Myocyte (in vitro differentiated cells): Measurements from ENCODE around the gene STAT6. TPM values are rescaled to one million over a fixed set of nuclear protein-coding genes. Genes with fewer than 3 reads are reported as not detected.
"Not testable (repeated sequence)": the region's sequence is repeated elsewhere in the genome, so short reads cannot be mapped to it uniquely, and the experiment has no call there.

Source experiments
- DNase-seq: peaks from one replicate; pipeline ENCODE4 v3.0.0-alpha.2; 2012; ENCODE audit warnings: low read depth
- total RNA-seq: library from RNA; depleted of rRNA; stranded (reverse); fragments of >200 nt; gene quantifications from 2 replicates; pipeline ENCODE4 v1.2.3, GENCODE V29; 2014

STAT6 gene
- total RNA-seq, 1 donor from 2014 or later: 51.1 TPM

DNA sequence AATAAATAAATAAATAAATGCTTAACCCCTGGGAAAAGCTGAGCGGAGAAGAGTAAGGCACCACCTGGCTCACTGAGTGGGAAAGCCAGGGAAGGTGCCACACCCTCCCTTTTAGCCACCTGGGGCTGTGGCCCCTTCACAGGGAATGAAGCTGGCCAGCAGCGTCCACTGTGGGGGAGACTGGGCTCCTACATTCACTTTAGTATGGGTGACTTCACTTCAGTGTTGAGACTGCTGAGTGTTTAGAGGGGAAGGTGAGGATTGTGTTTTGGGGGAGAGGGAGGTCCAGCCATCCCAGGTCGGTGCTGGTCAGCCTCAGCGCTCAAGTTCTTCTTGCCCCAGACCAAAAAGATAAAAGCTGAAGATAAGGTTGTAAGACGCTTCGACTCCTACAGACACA lies 20.7 kb downstream of the STAT6 start:
- DNase-seq: no peak

DNA sequence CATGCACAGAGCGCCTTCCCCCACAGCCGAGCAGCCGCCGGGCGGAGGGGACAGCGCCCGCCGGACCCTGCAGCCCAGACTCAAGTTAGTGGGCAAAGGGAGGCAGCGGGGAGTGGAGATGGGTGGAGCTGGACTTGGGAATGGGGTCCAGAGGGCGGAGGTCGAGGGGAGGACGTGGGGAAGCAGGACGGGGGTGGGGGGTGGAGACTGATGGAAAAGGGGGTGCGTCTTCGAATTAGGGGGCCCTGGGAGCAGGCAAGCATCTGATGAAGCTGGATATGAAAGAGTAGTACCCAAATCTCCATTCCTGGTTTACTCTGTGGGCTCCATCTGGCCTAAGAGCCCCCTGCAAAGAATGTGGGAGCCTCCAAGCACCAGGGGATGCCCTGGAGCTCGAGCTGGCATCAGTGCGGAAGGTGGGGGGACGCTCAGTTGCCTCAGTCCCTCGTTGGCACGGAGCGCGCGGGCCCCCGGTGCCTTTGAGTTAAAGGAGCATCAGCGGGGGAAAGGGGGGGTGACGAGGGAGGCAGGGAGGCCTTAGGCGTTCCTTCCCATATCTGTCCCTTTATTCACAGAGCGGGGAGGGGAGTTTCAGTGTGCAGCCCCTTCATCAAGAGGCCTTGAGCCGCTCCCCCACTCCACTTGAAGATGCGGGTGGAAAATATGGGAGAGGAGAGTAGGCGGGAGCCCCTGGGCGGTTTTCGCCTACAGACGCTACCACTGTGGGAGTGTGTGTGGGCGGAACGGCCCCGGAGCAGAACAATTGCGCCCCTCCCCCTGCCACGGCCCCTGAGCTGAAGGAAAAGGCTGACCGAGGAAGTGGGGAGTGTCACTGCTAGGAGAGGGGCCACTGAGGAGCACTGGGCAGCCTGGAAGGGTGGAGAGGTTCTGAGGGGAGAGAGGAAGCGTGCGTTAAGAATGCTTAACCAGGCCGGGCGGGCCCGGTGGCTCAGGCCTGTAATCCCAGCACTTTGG lies 21.6 kb downstream of the STAT6 start:
- DNase-seq: peak; percentile 67

DNA sequence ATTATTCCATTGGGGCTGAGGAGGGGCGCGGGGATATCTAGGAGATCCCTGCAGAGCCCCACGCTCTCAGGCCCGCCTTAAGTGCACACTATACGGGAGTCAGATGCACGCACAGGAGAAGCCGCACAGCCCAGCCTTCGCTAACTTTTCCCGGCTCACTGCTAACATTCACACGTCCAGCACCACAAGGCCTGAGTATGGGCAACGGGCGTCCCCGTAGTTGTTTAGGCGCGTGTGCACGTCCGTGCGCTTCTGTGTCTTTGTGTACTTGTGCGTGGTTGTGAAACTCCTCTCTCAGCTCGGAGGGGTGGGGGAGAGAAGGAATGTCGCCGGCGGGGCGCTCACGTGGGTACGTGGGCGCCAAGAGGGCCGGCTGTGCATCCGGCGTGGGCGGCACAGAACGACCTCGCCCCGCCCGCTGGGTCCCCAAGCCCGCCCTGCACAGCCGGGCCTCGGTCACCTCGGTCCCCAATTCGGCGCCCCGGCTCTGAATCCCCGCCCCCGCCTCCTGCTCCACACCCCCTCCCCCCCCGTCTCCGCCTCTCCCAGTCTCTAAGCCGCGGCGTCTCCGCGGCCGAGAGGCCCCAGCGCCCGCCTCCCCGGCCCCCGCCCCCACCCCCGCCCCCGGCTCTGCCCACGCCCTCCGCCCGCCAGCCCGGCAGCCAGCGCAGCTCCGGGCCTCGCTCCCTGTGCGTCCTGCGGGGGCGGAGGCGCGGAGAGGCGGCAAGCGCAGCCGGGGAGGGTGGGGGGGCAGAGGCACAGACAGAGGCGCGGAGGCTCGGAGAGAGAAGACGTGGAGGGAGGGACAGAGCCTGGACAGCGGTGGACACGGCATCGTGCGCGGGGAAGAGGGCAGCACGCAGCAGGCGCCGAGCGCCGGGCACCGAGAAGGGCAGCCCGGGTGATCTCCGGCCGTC lies 22.6 kb downstream of the STAT6 start, which contains the start of gene NAB2:
TSS of gene NAB2 (plus strand) at position 761 of the 917 bp plus-strand sequence. CDS start 158 bp downstream, outside the sequence.
- peak; percentile 96 for DNase-seq

DNA sequence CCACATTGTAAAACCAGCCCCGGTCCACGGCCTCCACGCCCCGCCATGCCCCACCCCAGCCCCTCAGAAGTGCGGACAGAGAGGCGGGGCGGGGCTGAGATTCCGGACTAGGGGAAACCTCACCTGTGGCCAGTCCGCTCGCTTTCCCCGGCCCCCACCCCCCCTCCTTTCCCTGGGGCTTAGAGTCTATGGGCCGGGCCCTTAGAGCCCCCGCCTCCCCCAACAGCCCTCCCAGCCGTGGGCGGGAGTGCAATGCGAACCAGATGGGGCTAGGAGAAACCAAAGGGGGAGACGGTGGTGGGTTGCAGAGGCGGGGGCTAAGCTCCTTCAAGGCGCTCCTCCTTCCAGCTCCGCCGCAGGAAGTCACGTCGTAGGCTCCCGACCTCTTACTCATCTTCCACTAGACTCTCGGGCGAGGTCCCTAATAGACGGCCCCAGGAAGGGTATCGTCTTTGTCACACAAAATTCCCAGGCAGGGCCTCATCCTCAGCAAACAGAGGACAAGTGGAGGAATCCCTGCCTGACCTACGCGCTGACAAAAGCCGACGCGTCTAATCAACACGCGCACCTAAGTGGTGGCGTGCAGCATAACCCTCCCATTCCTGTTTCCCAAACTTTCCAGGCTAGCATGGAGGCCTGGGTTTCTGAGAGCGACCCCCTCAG lies 23.3 kb downstream of the STAT6 start:
- DNase-seq: peak; percentile 91

DNA sequence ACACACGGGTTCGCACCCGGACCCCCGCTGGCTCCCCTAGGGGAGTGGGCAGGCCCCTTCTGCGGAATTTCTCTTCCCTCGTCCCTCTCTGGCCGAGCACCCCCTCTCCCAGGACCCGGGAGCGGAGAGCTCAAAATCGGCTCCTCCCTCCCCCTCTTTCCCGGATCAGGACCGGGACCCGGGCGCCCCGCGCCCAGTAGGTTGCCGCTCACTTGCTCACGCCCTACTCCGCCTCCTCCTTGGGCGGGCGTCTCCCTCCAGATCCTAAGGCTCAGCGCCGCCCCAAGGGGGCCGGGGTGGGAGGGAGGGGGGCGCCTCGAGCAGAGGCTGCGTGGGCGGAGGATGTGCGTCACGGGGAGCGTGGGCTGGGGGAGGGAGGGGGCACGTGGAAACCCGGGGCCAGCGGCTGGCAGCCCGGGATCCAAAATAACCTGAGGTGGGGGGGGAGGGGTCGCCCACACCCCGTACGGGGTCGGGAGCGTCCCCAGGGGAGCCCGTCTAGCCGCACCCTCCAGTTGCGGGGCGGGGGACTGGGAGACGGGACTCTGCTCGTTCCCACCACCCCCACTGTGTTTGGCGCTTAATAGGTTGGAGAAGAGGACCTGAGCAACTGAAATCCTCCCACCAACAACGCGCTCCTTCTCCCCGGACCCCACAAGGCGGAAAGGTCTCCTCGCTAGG lies 24.0 kb downstream of the STAT6 start:
- peak; percentile 91 for DNase-seq

DNA sequence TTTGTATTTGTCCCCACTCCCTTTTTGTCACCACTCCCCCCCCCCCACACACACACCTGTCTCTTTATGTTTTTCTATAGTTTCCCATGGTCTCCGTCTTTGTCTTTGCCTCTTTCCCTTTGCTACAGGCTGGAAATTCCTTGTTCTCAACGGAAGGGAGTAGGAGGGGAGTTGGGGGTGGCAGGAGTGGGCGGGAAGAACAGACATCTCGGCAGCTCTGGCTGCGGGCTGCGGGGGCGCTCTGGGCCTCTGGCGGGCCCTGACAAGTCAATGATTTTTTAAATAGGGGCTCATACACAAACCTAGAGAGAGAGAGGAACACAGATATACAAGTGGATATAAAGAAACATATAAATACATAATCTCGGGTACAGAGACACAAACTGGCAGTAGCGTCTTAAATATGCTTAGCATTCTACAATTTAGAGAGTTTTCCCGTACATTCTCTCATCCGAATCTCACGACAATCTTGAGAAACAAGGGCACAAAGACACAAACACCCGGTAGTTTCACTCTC lies 24.6 kb downstream of the STAT6 start:
- DNase-seq: peak; percentile 69

DNA sequence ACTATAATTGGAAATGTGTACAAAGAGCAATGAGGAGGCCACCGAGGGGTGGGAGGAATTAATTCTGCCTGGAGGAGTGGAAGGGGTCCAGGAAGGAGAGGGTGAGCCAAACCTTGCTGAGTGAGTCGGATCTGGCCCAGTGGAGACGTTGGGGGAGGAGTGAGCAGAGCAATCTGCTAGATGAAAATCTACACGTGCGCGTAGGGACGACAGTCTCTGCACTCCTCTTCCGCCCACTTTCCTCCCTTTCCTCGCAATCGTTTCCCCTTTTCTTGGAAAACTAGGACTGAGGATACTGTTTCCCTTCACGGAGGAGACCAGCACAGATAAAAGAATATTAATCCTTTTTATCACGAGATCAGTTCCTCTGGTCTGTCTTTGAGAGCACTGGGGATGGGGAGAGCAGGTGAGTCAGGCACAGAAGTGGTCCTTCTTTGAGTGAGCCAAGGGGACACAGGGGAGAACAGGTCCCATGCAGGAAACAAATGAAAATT lies 25.1 kb downstream of the STAT6 start:
- DNase-seq: no peak

DNA sequence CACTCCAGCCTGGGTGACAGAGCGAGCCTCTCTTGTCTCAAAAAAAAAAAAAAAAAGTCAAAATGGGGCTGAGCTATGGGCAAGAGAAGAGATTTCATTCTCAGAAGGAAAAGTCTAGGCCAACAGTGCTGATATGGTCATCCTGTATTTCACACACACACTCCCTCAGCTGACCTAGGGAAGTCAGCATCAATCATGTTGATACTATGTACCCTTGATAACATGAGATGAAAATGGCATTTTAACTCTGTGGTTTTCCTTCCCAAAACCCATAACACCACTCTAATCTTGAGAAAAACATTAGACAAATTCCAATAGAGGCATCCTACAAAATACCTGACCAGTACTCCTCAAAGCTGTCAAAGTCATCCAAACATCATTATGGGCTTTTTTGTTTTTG lies 30.3 kb downstream of the STAT6 start:
- DNase-seq: no peak

DNA sequence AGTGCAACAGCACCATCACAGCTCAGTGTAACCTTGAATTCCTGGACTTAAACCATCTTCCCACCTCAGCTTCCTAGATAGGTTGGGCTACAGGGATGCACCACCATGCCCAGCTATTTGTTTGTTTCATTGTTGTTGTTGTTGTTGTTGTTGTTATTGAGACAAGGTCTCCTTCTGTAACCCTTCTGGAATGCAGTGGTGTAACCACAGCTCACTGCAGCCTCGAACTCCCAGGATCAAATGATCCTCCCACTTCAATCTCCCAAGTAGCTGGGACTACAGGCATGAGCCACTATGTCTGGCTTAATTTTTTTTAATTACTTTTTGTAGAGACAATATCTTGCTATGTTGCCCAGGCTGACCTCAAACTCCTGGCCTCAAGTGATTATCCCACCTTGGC lies 31.3 kb downstream of the STAT6 start:
- DNase-seq: no peak

DNA sequence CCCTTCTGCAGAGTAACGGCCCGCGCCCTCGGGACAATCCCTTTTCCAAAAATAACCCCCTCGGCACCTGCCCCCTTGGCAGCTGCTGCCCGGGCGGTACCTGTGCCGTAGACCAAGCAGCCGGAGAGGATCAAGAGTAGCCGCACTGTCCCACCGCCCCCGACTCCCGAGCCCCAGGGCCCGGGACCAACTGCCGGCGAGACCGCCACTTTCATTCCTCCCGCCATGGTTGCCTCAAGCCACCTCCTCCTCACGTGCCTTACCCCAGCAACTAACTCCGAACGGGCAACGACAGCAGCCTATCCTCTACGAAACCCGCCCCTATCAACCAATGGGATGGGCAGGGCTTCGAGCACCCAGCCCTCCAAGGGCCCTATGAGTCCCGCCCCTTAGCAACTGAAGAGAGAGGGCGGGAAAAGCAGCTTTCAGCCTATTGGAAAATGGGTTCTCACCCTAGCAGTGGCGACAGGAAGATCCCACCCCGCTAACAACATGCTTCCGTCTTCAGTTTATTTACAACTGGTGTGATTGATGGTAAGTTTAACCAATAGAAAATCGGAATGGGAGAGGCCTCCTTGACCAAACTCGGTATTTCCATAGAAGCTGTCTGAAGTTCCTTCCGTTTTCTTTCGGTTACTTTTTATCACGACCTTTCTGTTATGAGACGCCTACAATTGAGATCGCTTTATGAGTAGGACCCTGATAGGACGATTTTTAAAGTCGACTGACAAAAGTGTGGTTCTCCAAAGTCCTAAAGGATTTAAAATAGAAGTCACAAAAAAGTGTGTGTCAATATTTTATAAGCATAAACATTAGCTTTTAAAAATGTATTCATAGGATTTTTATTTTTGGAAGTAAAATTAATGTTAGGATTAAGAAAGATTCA lies 32.4 kb downstream of the STAT6 start, which contains the start of gene NEMP1:
TSS of gene NEMP1 (minus strand) at position 273 of the 886 bp plus-strand sequence. CDS start at position 227, 46 bp downstream.
- peak; percentile 100 for DNase-seq

DNA sequence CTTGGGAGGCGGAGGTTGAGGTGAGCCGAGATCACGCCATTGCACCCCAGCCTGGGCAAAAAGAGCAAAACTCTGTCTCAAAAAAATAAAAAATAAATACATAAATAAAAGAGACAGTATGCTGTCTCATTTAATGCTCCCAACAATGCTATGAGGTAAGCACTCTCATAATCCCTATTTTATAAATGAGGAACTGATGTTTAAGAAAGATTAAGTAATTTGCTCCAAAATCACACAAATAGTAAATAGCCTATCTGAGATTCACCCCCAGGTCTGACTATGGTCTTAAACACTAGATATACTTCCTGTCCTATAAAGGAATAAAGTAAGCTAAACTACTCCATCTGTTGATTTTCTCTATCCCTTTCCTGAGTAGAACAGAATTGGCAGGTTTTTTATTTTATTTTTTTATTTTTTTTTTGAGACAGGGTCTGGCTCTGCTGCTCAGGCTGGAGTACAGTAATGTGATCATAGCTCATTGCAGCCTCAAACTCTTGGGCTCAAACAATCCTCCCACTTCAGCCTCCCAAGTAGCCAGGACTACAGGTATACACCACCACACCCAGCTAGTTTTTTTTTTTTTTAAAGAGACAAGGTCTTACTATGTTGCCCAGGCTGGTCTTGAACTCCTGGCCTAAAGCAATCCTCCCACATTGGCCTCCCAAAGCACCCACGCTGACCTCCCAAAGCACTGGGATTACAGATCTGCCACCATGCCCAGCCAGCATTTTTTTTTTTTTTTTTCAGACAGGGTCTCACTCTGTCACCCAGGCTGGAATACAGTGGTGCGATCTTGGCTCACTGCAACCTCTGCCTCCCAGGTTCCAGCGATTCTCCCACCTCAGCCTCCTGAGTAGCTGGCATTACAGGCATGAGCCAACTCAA lies 37.4 kb downstream of the STAT6 start:
- DNase-seq: not testable (repeated sequence)

DNA sequence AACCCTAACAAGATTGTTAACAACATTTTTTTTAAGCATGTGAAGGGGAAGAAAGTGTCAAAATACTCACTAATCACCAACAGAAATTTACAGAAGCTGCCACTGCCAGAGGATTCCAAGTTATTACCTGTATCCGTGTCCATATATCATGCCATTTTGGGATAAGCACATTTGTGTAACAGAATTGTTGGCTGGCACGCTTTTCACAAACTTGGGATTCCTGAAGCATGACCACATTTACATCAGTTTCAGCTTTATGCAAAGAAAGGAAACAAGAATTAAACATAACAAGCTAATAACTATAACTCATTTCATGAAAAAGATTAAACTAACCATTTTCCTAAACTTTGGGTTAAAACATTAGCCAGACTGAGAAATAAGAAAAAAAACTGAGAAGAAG lies 38.5 kb downstream of the STAT6 start:
- DNase-seq: no peak

DNA sequence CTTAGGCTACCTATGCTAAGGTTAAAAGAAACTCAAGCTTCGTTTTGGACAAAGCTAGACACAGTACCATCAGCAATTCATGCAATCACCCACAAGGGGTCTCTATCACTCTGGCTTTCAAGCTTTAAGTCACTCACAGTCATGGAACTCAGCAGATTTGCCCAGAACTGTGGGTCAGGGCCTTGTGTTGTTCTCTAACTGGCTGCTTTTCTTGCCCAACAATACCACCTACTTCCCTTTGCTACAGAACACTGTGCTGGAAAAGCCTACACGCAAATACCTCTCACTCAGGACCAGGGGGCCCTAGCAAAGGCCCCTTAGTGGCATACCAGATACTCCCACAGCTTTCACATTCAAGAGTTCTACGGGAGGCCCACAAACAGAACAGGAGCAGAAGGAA lies 41.6 kb downstream of the STAT6 start:
- peak; percentile 83 for DNase-seq

DNA sequence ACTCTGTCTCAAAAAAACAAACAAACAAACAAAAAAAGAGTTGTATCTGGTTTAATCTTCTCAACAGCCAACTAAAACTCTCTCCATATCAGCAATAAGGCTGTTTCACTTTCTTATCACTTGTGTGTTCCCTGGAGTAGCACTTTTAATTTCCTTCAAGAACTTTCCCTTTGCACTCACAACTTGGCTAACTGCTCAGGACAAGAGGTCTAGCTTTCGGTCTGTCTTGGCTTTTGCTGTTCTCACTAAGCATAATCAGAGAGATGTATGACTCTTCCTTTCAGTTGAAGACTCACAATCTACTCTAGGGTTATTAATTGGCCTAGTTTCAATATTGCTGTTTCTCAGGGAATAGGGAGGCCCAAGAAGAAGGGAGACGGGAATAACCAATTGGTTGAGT lies 44.9 kb downstream of the STAT6 start:
- DNase-seq: no peak

DNA sequence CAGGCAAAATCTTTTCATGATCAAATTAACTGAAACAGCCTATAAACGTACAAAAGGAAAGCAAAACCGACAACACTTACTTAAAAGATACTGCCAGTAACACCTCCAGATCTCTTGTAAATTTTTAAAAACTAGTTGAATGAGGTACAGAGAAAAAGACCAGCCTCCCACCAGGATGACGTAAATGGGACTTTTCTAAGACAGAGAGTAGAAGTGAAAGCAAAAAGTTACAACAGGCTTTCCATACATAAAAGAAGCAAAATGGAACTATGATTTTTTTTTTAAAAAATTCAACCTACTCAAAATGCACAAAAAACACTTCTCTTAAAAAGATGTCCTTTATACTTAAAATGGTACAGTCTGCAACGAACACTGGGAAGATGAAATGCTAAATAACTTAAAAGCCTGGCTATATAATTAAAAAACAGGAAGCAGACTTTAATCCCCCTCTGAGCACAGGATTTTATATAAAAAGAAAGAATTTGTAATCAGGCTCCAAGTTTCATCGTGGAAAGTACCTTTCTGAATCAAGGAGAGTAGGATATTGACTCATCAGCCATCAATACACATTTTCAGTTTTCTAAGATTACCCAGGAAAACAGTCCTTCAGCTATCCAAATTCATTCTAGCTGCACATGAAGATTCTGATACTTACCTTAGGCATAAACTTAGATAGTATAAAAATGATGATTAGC lies 47.0 kb downstream of the STAT6 start:
- DNase-seq: no peak

DNA sequence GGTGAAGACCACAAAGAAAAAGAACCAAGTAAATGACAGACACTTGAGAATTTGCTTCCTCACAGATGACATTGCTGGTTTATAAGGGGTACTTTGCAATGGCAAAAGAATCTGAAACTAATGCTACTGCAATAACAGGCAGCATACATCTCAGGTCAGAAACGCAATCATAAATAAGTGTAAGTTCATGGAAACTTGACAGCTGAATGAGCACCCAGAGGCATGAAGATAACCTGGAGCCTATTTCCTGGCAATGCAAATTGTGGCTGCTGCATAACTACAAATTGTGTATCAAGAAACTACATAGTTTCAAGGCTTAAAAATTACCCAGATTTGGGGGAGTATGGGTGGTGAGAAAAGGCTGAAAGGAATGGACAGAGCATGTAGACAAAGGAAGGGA lies 52.7 kb downstream of the STAT6 start:
- DNase-seq: no peak

DNA sequence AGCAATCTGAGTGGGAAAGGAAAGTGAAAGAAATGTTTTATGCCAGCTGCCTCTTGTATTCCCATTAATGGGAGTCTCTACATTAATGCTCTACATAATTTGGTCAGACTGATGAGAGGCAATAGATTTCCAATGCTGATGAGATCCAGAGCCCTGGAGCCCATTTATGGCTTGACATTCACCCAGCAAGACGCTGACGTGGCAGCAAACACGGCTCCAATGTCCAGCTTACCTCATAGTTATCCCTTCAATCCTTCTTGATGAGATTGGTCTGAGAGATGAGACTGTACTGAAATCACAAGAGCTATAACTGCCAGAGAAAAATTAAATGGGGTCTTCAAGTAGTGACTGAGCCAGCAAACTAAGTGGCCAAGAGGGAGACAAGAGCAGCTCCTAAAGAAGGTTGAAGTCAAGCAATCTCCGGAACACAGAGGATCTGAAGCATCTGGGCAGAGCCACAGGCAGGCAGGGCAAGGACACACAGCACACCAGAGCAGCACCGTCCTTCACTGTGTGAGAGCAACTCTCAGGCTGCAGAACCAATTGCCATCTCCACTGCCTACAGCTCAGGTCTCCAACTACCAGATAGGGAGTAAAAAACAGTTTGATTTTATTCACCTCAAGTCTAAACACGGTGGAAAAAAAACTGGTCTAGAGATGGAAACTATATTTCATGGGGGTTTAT lies 54.0 kb downstream of the STAT6 start:
- DNase-seq: no peak
